Stimulated activated CD8-positive, alpha-beta memory T cell treated with anti-CD3 and anti-CD28 coated beads, Interleukin-4, amount 100 ng/mL, for 48 hours (primary cell): ENCODE data around the gene ONECUT1.
"Not testable (repeated sequence)": the region's sequence is repeated elsewhere in the genome, so short reads cannot be mapped to it uniquely, and the experiment has no call there.

Experiments
- DNase-seq: peaks from one replicate; pipeline ENCODE4 v3.0.0-alpha.2; 2020

ONECUT1 gene

GRCh38 chr15:52790169-52790708 is at the start of gene ONECUT1:
Gene ONECUT1, minus strand, starts transcription at chr15:52790336. Its CDS starts 452 bp downstream, at chr15:52789884.
- peak; percentile 70 for DNase-seq

GRCh38 chr15:52834379-52834778 is 44.2 kb upstream of the ONECUT1 start:
- DNase-seq, result no peak

- not testable (repeated sequence) for DNase-seq
These were observed 34.2 kb upstream of the ONECUT1 start for GRCh38 chr15:52824169-52824942.

- DNase-seq, result no peak
These were observed 32.3 kb upstream of the ONECUT1 start for GRCh38 chr15:52822475-52822874.

- DNase-seq, result no peak
These were observed 29.1 kb upstream of the ONECUT1 start for GRCh38 chr15:52819253-52819652.

GRCh38 chr15:52815899-52816298 is 25.8 kb upstream of the ONECUT1 start:
- not testable (repeated sequence) for DNase-seq

GRCh38 chr15:52808996-52809395 is 18.9 kb upstream of the ONECUT1 start:
- DNase-seq, result no peak

GRCh38 chr15:52808441-52808840 is 18.3 kb upstream of the ONECUT1 start:
- DNase-seq, result no peak

GRCh38 chr15:52806284-52806655 is 16.1 kb upstream of the ONECUT1 start:
- DNase-seq, result no peak

GRCh38 chr15:52805351-52806283 is 15.5 kb upstream of the ONECUT1 start:
- peak; percentile 32 for DNase-seq

- peak; percentile 24 for DNase-seq
These were observed 14.5 kb upstream of the ONECUT1 start for GRCh38 chr15:52804526-52805081.

GRCh38 chr15:52803467-52804306 is 13.6 kb upstream of the ONECUT1 start:
- DNase-seq, result peak; percentile 28

GRCh38 chr15:52803108-52803466 is 13.0 kb upstream of the ONECUT1 start:
- DNase-seq, result no peak

GRCh38 chr15:52802110-52802509 is 12.0 kb upstream of the ONECUT1 start:
- DNase-seq, result no peak

GRCh38 chr15:52801748-52802085 is 11.6 kb upstream of the ONECUT1 start:
- DNase-seq, result no peak

- no peak for DNase-seq
These were observed 11.0 kb upstream of the ONECUT1 start for GRCh38 chr15:52800828-52801747.

- DNase-seq, result no peak
These were observed 9.1 kb upstream of the ONECUT1 start for GRCh38 chr15:52799145-52799811.

- DNase-seq, result no peak
These were observed 8.5 kb upstream of the ONECUT1 start for GRCh38 chr15:52798529-52799101.

- DNase-seq, result no peak
These were observed 7.7 kb upstream of the ONECUT1 start for GRCh38 chr15:52797625-52798501.
